ENCODE results near the gene GUCY2C.
"Not testable (repeated sequence)": the region's sequence is repeated elsewhere in the genome, so short reads cannot be mapped to it uniquely, and the experiment has no call there.

The GUCY2C gene

DNA sequence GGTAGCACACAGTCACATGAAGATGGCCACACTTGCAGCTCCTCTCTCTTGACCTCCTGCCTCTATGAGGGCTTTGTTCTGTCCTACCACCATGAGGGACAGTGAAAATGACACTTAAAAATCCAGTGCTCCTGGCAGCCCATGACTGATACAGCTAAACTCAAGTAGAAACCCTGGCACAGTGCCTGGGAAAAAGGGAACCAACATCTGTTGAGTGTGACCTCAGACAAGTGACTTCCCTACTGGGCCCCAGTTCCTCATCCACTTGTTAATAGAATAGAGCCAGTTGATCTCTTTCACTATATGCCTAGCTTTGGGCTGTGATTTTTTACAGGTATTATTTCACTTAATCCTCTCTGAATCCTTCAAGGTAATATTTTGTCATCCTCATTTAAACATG lies 4.8 kb downstream of the GUCY2C start:
- no peak overlapping the region for H2AFZ ChIP-seq (ENCODE audit: low read length)
- no peaks in the 10 kb centered on the region for H3K9me3 ChIP-seq (ENCODE audit: insufficient read depth, low read depth, low read length)
- H4K20me1 ChIP-seq (ENCODE audit: insufficient read depth, low read length, poor library complexity, severe bottlenecking), result no peaks in the 10 kb centered on the region
- TF ChIP-seq, protein P1, sequence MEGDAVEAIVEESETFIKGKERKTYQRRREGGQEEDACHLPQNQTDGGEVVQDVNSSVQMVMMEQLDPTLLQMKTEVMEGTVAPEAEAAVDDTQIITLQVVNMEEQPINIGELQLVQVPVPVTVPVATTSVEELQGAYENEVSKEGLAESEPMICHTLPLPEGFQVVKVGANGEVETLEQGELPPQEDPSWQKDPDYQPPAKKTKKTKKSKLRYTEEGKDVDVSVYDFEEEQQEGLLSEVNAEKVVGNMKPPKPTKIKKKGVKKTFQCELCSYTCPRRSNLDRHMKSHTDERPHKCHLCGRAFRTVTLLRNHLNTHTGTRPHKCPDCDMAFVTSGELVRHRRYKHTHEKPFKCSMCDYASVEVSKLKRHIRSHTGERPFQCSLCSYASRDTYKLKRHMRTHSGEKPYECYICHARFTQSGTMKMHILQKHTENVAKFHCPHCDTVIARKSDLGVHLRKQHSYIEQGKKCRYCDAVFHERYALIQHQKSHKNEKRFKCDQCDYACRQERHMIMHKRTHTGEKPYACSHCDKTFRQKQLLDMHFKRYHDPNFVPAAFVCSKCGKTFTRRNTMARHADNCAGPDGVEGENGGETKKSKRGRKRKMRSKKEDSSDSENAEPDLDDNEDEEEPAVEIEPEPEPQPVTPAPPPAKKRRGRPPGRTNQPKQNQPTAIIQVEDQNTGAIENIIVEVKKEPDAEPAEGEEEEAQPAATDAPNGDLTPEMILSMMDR (conservative IDR thresholded peaks at IDR 0.05; ENCODE audit: low read length), result no peak
- TF ChIP-seq EZH2phosphoT487 (IDR thresholded peaks at IDR 0.05; ENCODE audit: borderline replicate concordance), result no peak
- no peaks in the 10 kb centered on the region for H3K27me3 ChIP-seq (ENCODE audit: insufficient read depth, low read length, poor library complexity, severe bottlenecking)
- no peak overlapping the region for H3K4me2 ChIP-seq (ENCODE audit: low read depth, low read length, poor library complexity, severe bottlenecking)
- no peaks in the 10 kb centered on the region for H3K36me3 ChIP-seq (ENCODE audit: insufficient read depth, low read length)
- H3K4me3 ChIP-seq (ENCODE audit: low read length, poor library complexity, severe bottlenecking), result no peak overlapping the region
- no peaks in the 10 kb centered on the region for H3K9me2 ChIP-seq (replicated peaks; ENCODE audit: low read depth, low read length)
- H3K4me1 ChIP-seq (ENCODE audit: insufficient read depth, low read length, poor library complexity, severe bottlenecking), result no peaks in the 10 kb centered on the region
- no peaks in the 10 kb centered on the region for H3K79me2 ChIP-seq (ENCODE audit: insufficient read depth, low read length)
- H3K9ac ChIP-seq (ENCODE audit: low read depth, low read length, poor library complexity, severe bottlenecking), result no peak overlapping the region
- H3F3A ChIP-seq (ENCODE audit: low read depth), result no peaks in the 10 kb centered on the region

DNA sequence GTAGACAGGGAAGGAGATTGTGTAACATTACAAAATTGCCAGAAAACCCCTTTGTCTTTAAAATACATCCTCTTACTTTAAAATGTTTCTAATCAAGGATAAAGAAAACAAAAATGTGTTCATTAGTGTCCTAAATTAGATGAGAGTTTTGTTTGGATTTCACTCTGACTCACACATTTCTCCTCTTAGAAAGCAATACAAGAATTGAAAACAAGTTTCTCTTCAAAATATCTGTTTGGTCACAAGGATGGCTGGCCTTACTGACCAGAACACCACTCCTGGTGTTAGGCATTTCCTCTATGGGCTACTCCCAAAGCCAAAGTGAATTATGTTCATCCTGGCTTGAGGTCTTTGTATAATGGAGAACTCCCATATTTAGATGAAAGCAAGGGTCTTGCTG lies 6.4 kb downstream of the GUCY2C start:
- TF ChIP-seq EZH2phosphoT487 (IDR thresholded peaks at IDR 0.05; ENCODE audit: borderline replicate concordance), result no peak
- TF ChIP-seq, protein P1 (conservative IDR thresholded peaks at IDR 0.05; ENCODE audit: low read length), result no peak
- H3F3A ChIP-seq (ENCODE audit: low read depth), result no peaks in the 10 kb centered on the region
- no peaks in the 10 kb centered on the region for H3K79me2 ChIP-seq (ENCODE audit: insufficient read depth, low read length)
- no peak overlapping the region for H3K4me3 ChIP-seq (ENCODE audit: low read length, poor library complexity, severe bottlenecking)
- H3K36me3 ChIP-seq (ENCODE audit: insufficient read depth, low read length), result no peaks in the 10 kb centered on the region
- no peak overlapping the region for H3K4me2 ChIP-seq (ENCODE audit: low read depth, low read length, poor library complexity, severe bottlenecking)
- no peaks in the 10 kb centered on the region for H3K9me3 ChIP-seq (ENCODE audit: insufficient read depth, low read depth, low read length)
- H2AFZ ChIP-seq (ENCODE audit: low read length), result no peak overlapping the region
- no peaks in the 10 kb centered on the region for H3K9me2 ChIP-seq (replicated peaks; ENCODE audit: low read depth, low read length)
- H4K20me1 ChIP-seq (ENCODE audit: insufficient read depth, low read length, poor library complexity, severe bottlenecking), result no peaks in the 10 kb centered on the region
- H3K27me3 ChIP-seq (ENCODE audit: insufficient read depth, low read length, poor library complexity, severe bottlenecking), result no peaks in the 10 kb centered on the region
- H3K9ac ChIP-seq (ENCODE audit: low read depth, low read length, poor library complexity, severe bottlenecking), result no peak overlapping the region
- no peaks in the 10 kb centered on the region for H3K4me1 ChIP-seq (ENCODE audit: insufficient read depth, low read length, poor library complexity, severe bottlenecking)

GRCh38 chr12:14689144-14689543 lies 7.3 kb downstream of the GUCY2C start:
- Histone ChIP-seq H3K4me3 (ENCODE audit: low read length, poor library complexity, severe bottlenecking) (no peak overlapping the region), H2AFZ (ENCODE audit: low read length) (no peak overlapping the region), H3K4me1 (ENCODE audit: insufficient read depth, low read length, poor library complexity, severe bottlenecking) (no peaks in the 10 kb centered on the region), H3K9ac (ENCODE audit: low read depth, low read length, poor library complexity, severe bottlenecking) (no peak overlapping the region), H3K9me3 (ENCODE audit: insufficient read depth, low read depth, low read length) (no peaks in the 10 kb centered on the region), H3K79me2 (ENCODE audit: insufficient read depth, low read length) (no peaks in the 10 kb centered on the region), H3K4me2 (ENCODE audit: low read depth, low read length, poor library complexity, severe bottlenecking) (no peak overlapping the region), H3K36me3 (ENCODE audit: insufficient read depth, low read length) (no peaks in the 10 kb centered on the region), H3K27me3 (ENCODE audit: insufficient read depth, low read length, poor library complexity, severe bottlenecking) (no peaks in the 10 kb centered on the region), H4K20me1 (ENCODE audit: insufficient read depth, low read length, poor library complexity, severe bottlenecking) (no peaks in the 10 kb centered on the region), H3K9me2 (replicated peaks; ENCODE audit: low read depth, low read length) (no peaks in the 10 kb centered on the region), H3F3A (ENCODE audit: low read depth) (no peaks in the 10 kb centered on the region)
- TF ChIP-seq, protein P1 (conservative IDR thresholded peaks at IDR 0.05; ENCODE audit: low read length), result no peak

- not testable (repeated sequence) for H2AFZ ChIP-seq (ENCODE audit: low read length); H4K20me1 ChIP-seq (ENCODE audit: insufficient read depth, low read length, poor library complexity, severe bottlenecking); H3K9me2 ChIP-seq (replicated peaks; ENCODE audit: low read depth, low read length); H3K36me3 ChIP-seq (ENCODE audit: insufficient read depth, low read length); H3K9me3 ChIP-seq (ENCODE audit: insufficient read depth, low read depth, low read length); H3K9ac ChIP-seq (ENCODE audit: low read depth, low read length, poor library complexity, severe bottlenecking); H3K4me2 ChIP-seq (ENCODE audit: low read depth, low read length, poor library complexity, severe bottlenecking); H3F3A ChIP-seq (ENCODE audit: low read depth); H3K4me3 ChIP-seq (ENCODE audit: low read length, poor library complexity, severe bottlenecking); H3K4me1 ChIP-seq (ENCODE audit: insufficient read depth, low read length, poor library complexity, severe bottlenecking); H3K79me2 ChIP-seq (ENCODE audit: insufficient read depth, low read length); H3K27me3 ChIP-seq (ENCODE audit: insufficient read depth, low read length, poor library complexity, severe bottlenecking)
These were observed 14.2 kb downstream of the GUCY2C start for GRCh38 chr12:14682231-14682630.
